HG02588 (cell line): ENCODE measurements around the gene PYGO1.

Experiments
- ATAC-seq: cut with Tn5 transposase; IDR thresholded peaks from one replicate; pipeline ENCODE4 v1.9.1; 2021; ENCODE audit warnings: mild to moderate bottlenecking, moderate library complexity; ENCODE audit not compliant: unreplicated experiment

PYGO1 gene

GRCh38 chr15:55574096-55574495 lies 14.0 kb downstream of the PYGO1 start:
- no peak for ATAC-seq

DNA sequence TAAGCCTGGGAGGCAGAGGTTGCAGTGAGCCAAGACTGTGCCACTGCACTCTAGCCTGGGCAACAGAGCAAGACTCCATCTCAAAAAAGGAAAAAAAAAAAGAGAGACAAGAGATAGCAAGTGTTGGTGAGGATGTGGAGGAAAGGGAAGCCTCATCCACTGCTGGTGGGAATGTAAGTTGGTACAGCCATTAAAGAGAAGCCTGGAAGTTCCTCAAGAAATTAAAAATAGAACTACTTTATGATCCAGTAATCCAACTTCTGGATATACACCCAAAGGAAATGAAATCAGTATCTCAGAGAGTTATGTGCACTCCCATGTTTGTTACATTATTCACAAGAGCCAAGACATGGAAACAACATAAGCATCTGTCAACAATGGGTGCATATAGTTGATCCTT lies 14.9 kb downstream of the PYGO1 start:
- ATAC-seq = no peak

GRCh38 chr15:55564347-55565145 lies 23.6 kb downstream of the PYGO1 start:
- no peak for ATAC-seq

DNA sequence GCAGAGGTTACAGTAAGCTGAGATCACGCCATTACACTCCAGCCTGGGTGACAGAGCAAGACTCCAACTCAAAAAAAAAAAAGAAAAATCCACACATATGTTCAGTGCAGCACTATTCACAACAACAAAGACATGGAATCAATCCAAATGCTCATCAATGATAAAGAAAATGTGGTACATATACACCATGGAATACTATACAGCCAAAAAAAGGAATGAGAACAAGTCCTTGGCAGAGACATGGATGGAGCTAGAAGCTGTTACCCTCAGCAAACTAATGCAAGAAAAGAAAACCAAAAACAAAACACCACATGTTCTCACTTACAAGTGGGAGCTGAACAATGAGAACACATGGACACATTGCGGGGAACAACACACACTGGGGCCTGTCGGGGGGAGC lies 25.5 kb downstream of the PYGO1 start:
- no peak for ATAC-seq

GRCh38 chr15:55555089-55555488 lies 33.1 kb downstream of the PYGO1 start:
- no peak for ATAC-seq

- no peak for ATAC-seq
Observed at GRCh38 chr15:55552926-55553325, 35.2 kb downstream of the PYGO1 start.

DNA sequence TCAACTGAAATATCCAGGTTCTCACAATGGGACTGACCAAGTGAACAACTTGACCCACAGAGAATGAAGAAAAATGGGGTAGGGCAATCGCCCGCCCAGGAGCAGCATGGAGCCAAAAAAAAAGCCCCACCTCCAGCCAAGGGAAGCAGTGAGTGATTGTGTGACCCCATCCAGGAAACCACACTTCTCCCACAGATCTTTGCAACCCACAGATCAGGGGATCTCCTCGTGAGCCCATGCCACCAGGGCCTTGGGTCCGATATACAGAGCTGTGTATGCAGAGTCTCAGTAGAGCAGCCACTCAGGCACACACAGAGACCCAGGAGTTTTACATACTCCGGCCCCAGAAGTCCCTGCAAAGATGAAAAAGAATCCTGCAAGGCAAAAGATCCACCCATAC lies 35.7 kb downstream of the PYGO1 start:
- ATAC-seq = no peak

GRCh38 chr15:55549305-55549704 lies 38.8 kb downstream of the PYGO1 start:
- ATAC-seq = no peak

DNA sequence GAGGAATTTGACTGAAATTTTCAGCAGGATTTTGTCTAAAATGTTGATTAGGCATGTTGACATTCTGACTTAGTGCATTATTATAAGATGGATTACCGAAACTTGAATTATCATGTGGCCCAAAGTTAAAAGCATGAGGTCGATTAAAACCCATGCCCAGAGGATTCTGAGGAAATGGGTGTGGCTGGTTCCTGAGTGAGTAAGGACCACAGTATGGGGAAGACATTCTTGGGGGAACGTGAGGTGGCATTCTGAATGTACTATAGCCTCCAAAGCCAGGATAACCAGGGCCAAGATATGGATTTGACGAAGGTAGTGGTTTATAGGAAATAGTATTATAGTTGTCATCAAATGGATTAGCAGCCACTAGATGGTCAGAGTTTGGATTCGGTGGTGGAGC lies 41.4 kb downstream of the PYGO1 start:
- no peak for ATAC-seq

- no peak for ATAC-seq
Observed at GRCh38 chr15:55535436-55535835, 52.7 kb downstream of the PYGO1 start.

GRCh38 chr15:55532944-55533343 lies 55.2 kb downstream of the PYGO1 start:
- ATAC-seq = no peak

- no peak for ATAC-seq
Observed at GRCh38 chr15:55530861-55531313, 57.3 kb downstream of the PYGO1 start.

DNA sequence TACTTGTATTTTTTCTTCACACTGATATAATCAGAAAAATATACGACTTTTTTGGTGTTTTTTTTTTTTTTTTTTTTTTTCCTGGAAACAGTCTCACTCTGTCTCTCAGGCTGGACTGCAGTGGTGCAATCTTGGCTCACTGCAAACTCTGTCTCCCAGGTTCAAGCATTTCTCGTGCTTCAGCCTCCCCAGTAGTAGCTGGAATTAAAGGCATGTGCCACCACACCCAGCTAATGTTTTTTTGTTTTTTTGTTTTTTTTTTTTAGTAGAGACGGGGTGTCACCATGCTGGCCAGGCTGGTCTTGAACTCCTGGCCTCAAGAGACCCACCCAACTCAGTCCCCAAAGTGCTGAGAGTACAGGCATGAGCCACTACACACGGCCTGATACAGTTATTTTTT lies 59.3 kb downstream of the PYGO1 start:
- no peak for ATAC-seq

DNA sequence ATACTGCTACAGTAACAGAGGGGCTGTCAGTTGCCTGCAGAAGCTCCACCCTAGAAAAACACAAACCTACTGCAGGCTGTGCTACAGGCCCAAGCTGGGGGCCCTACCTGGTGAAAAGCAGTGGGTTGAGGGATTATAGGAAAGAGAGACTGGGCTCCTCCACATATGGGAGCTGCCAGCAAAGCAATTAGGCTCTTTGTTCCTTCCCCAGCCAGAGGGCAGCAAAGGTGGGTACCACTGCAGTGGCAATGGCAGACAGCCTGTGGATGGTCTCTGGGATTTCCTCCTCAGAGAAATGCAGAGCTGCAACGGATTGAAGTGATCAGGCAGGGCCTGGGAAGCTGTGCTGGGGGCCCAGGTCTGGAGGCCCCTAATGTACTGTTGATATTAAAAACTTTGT lies 61.0 kb downstream of the PYGO1 start:
- ATAC-seq = no peak

DNA sequence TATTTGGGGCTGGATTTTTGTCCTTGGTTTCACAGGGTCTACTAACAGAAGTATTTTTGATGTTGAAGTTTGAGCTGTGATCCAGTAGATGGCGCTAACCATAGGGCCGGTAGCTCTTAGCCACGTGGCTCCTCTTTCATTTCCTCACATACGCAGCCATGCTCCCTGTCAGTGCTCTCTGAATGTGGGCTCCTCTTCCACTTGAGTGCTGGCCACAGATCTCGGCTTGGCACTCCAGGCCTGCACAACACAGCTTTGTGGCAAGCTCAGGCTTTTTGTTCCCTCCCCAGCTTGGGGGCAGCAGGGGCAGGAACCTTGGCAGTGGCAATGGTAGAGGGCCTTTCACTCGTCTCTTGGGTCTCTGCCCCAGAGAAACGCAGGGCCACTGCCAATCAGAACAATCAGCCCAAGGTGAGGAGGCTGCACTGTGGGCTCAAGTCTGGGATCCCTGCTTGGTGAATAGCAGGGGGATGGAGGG lies 61.5 kb downstream of the PYGO1 start:
- ATAC-seq = peak; percentile 63

- no peak for ATAC-seq
Observed at GRCh38 chr15:55522742-55523450, 65.2 kb downstream of the PYGO1 start.

- ATAC-seq = no peak
Observed at GRCh38 chr15:55518641-55519040, 69.5 kb downstream of the PYGO1 start.

DNA sequence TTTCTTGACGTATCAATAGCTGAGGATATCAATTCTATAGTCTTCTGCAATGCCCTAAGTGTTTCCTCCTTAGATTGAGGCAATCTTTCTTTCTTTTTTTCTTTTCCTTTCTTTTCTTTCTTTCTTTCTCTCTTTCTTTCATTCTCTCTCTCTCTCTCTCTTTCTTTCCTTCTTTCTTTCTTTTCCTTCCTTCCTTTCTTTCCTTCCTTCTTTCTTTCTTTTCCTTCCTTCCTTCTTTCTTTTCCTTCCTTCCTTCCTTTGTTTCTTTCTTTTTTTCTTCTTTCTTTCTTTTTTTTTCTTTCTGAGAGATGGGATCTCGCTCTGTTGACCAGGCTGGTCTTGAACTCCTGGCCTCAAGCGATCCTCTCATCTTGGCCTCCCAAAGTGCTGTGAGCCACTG lies 70.1 kb downstream of the PYGO1 start:
- no peak for ATAC-seq

- ATAC-seq = no peak
Observed at GRCh38 chr15:55515991-55516776, 72.0 kb downstream of the PYGO1 start.

DNA sequence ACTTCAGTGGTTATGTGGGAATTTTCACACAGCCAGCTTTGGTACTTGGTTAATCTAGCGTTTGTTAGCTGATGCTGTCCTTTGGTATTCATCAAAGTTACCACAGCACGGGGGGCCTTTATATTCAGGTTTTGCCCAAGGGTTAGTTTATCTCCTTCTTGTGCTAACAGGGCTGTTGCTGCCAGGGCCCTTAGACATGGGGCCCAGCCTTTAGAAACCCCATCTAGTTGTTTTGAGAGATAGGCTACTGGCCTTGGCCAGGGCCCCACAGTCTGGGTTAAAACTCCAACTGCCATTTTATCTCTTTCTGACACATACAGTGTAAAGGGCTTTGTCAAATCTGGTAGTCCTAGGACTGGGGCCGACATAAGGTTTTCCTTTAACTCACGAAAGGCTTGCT lies 72.7 kb downstream of the PYGO1 start:
- no peak for ATAC-seq

DNA sequence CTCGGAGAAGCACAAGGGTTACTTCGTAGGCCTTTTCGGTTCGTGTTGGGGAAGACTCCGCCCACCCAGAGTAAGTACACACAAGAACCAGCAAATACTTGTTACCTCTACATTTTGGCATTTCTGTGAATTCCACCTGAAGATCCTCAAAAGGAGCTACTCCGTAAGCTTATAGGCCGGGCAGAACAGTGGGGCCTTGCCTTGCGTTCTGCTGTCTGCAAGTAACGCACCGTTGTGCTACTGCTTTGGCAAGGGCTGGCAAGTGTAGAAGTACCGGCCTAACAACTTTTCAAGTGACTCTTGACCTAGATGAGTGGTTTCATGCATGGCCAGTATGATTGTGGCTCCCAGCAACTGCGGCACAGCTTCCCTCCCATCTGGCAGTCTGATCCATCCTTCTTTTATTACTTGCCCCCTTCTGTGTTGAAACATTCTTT lies 73.7 kb downstream of the PYGO1 start:
- no peak for ATAC-seq
